HG03159 (cell line): ENCODE results near the gene ATCAY.
"Not testable (repeated sequence)": the region's sequence is repeated elsewhere in the genome, so short reads cannot be mapped to it uniquely, and the experiment has no call there.

Experiments
- ATAC-seq: cut with Tn5 transposase; IDR thresholded peaks from one replicate; pipeline ENCODE4 v1.9.1; 2021; ENCODE audit warnings: mild to moderate bottlenecking, moderate library complexity; ENCODE audit not compliant: unreplicated experiment

Gene ATCAY

DNA sequence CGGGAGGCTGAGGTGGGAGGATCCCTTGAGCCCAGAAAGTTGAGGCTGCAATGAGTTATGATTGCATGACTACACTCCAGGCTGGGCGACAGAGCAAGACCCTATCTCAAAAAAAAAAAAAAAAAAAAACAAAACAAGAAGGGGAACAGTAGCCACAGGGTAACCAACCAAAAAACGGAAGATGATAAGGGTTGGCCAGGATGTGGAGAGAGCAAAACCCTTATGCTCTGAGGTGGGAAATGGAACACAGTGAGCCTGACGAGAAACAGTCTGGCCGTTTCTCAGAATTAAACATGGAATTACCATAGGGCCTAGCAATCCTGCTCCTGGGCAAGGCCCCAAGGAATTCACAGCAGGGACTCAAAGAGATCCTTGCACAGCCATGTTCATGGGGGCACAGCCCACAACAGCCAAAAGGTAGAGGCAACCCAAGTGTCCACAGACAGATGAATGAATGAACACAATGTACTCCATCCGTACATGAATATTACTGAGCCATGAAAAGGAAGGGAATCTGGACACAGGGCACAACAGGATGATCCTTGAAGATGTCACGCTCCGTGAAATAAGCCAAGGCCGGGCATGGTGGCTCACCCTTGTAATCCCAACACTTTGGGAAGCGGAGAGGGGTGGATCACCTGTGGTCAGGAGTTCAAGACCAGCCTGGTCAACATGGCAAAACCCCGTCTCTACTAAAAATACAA is 63.7 kb downstream of the ATCAY start:
- no peak for ATAC-seq

DNA sequence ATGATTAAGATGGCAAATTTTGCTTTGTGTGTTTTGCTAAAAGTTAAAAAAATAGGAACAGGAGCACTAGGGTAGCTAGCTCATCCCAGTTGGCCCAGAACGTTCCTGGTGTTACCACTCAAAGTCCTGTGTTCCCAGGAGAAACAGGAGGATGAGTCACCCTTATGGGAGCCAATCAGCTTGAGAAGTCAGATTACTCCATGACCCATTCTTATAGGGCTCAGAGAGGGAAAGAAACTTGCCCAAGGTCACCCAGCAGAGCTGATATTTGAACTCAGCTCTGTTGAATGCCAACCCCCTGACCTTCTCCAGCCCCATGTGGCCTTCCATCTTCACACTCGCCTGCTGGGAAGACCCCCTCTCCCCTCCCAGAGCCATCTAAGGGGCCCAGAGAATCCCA is 65.4 kb downstream of the ATCAY start:
- no peak for ATAC-seq

DNA sequence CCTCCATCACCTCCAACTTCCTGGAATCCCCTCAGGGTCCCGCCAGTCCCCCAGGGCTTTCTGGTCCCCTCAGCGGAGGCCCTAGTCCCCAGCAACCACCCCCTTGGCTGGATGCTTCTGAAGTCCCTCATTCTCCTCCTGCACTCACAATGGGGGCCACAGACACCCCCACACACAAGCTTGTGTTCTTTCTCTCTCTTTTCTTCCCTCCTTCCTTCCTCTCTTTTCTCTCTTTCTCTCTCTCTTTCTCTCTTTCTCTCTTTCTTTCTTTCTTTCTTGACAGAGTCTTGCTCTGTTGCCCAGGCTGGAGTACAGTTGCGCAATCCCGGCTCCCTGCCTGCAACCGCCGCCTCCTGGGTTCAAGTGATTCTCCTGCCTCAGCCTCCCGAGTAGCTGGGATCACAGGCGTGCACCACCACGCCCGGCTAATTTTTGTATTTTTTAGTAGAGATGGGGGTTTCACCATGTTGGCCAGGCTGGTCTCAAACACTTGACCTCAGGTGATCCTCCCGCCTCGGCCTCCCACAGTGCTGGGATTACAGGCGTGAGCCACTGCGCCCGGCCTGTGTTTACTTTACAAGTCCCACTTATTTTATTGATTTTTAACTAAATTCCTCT is 66.9 kb downstream of the ATCAY start:
- ATAC-seq = not testable (repeated sequence)

DNA sequence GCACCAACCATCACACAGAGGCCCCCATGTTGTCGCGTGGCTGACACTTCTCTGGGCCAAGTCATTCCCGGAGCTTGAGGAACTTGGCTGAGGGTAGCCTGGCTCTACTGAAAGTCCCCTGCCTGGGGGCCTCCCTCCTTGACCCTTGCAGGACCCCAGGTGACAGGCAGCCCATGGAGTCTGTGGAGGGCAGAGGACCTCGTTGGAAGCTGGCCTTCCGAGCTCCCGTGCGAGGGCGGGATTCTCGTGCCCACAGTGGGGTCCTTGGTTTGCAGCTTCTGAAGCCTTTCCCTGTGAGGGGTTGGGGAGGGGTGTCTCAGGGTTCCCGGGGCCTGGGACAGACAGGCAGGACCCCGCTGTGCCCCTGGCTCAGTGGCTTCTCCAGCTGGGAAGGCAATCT is 68.8 kb downstream of the ATCAY start:
- ATAC-seq = no peak

DNA sequence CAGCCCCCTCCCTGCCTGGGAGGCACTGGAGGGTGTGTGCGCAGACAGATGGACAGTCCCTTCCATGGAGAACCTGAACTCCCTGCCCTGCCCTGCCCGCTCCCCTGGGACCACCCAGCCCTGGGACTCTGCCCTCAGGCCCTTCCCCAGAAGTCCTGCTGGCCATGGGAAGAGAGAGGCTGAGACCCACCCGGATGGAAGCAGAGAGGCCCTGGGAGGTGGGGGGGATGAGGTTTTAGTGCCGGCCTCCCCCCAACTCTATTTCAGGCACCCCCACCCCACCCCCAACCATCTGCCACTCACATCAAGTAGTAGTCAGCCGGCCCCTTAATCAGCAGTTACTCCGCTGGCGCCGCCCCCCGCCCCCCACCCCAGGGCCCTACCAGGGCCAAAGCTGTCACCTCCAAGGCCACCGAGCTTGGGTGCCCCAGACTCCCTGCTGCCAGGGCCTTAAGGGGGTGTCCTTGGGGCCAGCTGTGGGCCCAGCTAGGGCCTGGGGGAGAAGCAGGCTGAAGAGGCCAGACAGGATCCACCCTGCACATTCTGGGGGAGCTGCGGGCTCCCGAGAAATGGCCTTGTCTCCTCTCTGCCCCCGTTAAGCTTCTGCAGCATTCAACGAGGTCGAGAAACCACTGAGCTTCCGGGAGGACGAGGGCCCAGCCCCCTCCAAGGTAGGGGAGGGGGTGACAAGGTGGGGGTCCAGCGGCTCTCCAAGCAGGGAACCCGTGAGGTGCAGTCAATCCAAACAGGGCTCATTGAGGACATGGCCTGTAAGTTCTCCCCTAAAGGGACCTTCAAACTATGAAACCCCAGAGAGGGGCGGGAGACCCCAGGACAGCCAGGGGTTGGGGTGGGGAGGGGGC is 69.7 kb downstream of the ATCAY start:
- ATAC-seq = no peak

DNA sequence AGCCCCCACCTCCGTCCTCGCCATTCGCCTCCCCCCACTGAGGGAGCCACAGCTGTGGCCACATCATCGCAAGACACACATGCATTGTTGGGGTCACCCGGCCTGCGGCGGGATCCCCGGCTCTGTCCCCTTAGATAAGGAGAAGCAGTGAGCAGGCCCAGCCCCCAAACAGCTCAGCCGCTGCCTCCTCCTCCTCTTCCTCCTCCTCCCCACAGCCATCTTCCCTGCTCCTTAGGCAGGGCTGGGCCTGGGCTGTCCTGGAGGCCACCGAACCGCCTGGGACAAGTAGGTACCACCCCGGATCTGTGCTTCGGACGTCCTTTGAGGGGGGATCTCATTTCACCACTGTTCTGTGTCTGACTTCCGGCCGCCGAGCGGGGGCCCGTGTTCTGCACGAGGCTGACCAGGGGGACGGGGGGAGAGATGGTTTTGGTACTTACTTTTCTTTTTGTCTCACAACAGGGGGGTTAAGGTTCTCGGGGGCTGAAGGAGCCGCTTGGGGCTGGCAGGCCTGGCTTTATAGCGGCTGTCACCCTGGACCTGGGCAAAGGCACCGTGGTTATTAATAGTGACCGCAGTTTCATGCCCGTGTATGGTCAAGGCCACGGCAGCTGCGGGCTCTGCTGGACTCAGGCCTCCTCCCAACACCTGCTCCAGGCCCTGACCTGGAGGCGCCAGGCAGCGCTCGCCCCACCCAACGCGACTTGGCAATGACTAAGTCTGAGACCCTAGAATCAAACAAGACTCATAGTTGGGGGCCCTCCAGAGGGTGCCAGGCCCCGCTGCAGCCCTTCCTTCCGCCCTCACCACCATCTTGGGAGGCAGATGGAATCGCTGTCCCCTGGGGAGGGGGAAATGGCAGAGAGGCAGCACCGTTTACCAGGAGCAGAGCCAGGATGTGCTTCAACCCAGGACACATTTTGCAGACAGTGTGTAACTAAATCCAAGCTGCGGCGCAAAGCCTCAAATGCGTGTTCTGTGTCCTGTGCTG is 70.7 kb downstream of the ATCAY start:
- ATAC-seq = no peak

DNA sequence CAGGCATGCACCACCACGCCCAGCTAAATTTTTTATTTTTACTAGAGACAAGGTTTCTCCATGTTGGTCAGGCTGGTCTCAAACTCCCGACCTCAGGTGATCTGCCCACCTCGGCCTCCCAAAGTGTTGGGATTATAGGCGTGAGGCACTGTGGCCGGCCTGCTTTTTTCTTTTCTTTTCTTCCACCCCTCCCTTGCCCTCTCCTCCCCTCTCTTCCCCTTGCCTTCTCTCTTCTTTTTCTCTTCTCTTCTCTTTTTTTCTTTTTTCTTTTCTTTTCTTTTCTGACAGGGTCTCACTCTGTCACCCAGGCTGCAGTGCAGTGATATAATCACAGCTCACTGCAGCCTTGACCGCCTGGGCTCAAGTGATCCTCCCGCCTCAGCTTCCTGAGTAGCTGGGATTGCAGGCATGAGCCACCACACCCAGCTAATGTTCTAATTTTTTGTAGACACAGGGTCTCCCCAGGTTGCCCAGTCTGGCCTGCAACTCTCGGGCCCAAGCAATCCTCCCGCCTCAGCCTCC is 72.3 kb downstream of the ATCAY start:
- ATAC-seq = not testable (repeated sequence)

DNA sequence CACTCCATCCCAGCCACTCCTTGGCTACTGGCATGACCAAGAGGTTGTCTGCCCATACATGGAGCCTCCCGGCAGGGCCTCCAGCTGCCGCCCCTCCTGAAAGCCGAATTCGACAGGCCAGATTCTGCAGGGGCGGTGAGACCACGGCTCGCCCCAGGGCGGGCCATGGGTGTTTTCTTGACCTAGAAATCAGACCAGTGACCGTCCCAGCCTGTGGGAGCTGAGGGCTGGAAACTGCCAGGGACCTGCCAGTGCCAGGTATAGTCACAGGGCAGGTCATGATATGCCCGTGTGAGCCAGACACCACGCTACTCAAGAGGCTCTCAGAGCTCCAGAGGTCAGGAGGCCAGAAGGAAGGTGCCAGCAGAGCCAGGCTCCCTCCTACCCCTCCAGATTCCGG is 73.6 kb downstream of the ATCAY start:
- no peak for ATAC-seq

DNA sequence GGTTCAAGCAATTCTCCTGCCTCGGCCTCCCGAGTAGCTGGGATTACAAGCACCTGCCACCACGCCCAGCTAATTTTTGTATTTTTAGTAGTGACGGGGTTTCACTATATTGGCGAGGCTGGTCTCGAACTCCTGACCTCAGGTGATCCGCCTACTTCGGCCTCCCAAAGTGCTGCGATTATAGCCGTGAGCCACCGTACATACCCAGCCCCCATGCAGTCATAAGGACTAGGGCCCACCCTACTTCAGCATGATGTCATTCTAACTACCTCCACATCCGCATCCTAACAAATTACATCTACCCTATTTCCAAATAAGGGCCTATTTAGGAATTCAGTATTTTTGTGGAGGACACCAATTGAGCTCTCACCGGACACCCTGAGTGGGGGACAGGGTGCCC is 74.8 kb downstream of the ATCAY start:
- not testable (repeated sequence) for ATAC-seq

DNA sequence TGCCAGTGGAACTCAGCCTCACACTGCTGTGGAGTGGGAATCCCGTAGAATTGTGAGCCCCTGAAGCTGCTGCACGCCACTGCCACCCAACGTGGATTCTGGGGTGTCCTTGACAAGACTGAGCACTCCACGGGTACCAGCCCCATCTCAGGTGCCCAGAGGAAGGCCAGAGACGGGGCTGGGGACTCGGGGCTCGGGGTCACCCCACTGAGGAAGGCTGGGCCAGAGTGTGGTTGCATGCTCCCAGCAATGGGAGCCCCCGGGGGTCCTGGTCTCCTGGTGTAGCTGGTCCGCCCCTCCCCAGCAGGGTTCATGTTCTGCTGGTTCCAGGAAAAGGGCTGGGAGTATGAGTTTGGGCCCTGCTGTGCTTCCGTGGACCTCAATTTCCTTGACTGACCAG is 75.2 kb downstream of the ATCAY start:
- ATAC-seq = no peak

DNA sequence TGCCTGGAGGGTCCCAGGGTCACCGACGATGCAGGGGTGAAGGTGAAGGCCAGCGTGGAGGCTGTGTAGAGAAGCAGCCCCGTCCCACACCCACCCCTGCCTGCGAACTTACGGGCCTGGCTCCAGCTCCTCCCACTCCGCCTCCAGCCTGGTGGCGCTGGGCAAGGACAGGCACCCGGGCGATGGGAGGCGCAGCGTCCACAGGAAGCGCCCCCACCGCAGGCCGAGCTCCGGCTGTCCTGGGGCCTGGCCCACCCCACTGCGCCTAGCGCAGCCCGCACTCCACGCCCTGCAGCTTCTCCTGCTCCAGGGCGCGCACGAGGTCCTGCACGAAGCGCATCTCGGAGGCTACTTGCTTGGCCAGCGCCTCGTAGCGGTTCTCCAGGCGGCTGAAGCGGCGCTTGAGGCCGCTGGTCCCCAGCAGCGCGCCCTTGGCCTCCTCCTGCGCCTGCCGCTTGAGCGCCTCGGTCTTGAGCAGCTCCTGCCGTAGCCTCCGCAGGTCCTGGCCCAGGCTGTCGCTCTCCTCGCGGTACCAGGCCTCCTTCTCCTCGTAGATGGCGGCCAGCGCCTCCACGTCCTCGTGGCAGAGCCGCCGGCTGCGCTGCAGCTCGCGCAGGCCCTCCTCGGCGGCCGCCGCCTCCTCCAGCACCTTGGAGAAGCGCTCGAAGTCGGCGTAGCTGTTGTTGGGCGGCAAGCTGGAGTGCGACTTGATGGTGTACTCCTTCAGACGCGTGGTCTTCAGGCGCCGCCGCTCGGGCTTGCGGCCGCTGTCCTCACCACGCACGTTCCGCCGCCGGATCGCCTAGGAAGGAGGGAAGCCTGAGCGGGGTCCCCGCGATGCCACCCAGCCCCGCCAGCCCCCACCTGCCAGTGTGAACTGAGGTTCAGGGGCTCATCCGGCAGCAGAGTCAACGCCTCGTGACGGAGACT is 78.6 kb downstream of the ATCAY start:
- ATAC-seq = no peak

DNA sequence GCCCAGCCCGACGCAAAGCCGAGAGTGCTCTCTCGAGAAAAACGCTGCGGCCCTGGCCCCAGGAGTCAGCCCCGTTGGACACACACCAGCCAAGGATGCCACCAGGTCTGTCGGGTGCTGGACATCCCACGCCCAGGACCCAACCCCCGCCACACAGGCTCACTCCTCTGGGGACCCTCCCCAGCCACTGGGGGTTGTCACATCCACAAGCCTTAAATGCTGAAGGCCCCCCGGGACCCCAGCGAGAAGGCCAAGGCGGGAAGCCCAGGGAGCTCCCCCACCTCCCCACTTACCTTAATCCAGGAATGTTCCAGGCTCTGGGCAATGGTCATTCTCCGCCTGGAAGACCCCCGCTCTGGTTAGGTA is 79.3 kb downstream of the ATCAY start:
- no peak for ATAC-seq

DNA sequence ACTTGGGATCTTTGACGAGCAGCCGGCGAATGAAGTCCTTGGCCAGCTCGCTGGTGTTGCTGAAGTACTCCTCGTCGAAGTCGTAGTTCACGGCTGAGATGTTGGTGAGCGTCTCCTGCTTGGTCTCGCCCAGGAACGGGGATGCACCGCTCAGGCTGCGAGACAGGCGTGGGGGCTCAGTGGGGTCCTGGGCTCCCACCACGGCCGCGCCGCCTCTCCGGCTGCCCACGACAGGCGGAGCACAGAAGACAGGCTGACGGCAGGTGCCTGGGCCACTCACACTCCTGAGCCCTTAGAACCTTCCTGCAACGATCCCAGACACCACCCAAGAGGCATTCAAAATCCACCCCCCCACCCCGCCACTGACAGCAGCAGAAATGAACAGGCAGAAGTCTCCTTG is 80.5 kb downstream of the ATCAY start:
- no peak for ATAC-seq

DNA sequence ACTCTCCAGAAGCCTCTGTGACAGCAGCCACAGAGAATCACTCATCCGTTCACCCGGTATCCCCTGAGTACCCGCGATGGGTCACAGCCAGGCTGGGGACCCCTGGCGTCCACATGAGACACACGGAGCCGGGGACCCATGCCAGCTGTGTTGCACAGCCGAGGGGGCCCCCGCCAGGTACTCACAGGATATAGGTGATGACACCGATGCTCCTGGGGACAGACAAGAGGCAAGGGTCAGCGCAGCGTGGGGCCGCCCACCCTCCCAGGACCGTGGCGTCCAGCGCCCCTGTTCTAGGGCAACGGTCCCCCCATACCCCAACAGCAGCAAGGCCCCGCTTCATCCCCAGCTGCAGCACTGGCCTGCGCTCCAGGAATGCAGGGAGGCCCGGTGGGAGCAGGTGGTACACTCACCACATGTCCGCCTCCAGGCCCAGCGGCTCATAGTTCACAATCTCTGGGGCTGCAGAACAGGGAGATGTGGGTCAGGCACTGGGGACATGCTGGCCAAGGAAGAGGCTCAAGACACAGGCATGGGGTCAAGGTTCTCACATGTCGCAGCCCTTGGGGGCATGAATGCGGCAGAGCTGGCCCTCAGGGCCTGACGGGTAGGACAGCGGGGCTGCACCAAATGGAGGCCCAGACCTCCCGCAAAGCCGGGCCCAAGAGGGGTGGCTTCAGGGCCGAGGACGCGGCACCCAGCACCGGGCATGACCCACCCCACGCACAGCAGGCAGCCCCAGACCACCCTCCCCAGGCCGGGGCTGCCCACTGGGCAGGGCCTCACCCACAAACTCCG is 83.2 kb downstream of the ATCAY start:
- no peak for ATAC-seq

DNA sequence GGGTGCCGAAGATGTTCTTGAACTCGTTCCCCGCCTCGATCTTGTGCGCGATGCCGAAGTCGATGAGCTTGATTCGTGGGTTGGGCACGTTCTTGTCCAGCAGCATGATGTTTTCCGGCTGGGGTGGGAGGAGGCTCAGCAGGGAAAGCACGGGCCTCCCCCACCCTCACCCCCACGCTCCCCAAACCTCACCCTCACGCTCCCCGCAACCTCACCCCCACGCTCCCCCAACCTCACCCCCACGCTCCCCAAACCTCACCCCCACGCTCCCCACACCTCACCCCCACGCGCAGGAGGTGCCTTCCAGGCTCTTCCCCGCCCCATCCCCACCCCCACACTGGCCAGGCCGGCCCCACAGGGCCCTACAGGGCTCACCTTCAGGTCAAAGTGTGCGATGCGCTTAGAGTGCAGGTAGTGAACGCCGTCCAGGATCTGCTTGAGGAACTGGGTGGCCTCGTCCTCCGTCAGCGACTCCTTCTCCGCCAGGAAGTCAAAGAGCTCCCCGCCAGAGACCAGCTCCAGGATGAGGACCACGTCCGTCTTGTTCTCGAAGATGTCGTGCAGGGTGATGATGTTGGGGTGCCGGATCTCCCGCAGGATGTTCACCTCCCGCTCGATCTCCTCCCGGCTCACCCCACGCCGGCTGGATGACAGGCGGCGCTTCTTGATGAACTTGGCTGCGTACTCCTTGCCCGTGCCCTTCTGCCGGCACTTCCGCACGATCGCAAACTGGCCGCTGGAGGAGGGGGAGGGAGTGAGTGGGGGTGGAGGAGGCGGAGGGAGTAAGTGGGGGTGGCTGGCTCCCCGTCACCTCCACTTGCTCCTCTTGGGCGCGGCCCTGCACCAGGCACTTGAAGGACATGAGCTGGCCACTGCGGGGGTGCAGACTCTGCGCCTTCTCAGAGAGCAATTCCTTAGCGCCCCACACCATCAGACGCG is 84.0 kb downstream of the ATCAY start:
- ATAC-seq = no peak

DNA sequence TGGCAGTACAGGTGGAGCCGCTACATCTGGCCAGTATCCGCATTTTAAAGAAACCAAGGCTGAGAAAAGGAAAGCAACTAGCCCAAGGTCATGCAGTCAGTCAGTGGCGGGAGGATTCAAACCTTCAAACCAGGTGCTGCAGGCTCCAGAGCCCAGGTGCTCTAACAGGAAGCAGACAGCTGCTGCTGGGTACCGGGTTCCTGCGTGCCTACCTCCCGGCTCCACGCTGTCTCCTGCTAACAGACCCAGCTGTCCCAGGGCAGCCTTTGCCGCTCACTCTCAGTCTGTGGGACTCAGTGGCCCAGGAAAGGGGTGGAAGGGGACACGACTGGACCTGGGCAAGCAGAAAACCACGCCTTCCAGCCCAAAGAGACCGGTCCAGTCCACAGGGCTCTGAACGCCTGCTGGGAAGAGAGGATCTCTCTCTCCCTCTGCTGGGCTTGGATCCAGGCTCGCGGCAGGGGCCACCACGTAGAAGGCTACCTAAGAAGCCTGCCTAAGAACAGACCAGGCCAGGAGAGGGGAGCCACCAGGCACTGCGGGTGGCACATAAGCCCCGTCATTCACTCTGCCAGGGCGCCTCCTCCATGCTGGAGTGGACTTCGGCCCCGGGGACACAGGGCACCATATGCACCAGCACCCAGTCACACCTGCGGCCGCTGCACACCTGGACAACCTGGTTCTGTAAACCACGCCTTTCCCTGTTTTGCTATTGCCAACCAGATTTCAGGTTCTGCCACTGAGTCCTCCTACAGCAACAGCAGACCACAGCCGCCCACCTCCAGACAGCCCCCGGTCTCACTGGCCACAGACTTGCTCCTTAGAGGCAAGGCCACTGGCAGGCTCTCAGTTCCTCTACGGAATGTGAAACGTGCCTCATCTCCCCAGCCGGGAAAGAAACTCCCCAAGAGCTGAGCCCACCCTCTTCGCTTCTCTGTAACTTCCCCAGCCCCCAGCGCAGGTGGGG is 85.8 kb downstream of the ATCAY start:
- no peak for ATAC-seq
